HG03520 (cell line): Measurements from ENCODE around the gene WDR46.
"Not testable (repeated sequence)": the region's sequence is repeated elsewhere in the genome, so short reads cannot be mapped to it uniquely, and the experiment has no call there.

ENCODE experiments used
- ATAC-seq: cut with Tn5 transposase; IDR thresholded peaks from one replicate; pipeline ENCODE4 v1.9.1; 2021; ENCODE audit warnings: mild to moderate bottlenecking, moderate library complexity; ENCODE audit not compliant: unreplicated experiment

The WDR46 gene

DNA sequence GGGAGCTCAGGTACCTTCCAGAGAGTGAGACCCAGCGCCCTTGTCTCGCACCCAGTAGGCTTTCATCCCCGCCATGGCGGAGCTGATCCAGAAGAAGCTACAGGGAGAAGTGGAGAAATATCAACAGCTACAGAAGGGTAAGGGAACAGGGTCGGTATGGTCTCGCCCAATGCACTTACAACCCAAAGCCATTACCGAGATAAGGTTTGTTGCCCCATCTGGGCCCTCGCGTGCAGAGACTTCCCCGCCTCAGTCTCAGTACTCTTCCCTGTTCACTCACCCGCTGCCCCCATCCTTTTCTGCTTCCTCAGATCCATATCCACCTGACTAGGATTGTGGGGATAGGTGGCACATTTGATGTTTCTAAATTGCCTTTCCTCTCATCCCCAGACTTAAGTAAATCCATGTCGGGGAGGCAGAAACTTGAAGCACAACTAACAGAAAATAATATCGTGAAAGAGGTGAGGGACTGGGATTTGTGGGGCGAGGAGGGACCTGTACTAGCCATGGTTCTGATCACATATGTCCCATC, 811 bp upstream of the WDR46 start:
- ATAC-seq = no peak

DNA sequence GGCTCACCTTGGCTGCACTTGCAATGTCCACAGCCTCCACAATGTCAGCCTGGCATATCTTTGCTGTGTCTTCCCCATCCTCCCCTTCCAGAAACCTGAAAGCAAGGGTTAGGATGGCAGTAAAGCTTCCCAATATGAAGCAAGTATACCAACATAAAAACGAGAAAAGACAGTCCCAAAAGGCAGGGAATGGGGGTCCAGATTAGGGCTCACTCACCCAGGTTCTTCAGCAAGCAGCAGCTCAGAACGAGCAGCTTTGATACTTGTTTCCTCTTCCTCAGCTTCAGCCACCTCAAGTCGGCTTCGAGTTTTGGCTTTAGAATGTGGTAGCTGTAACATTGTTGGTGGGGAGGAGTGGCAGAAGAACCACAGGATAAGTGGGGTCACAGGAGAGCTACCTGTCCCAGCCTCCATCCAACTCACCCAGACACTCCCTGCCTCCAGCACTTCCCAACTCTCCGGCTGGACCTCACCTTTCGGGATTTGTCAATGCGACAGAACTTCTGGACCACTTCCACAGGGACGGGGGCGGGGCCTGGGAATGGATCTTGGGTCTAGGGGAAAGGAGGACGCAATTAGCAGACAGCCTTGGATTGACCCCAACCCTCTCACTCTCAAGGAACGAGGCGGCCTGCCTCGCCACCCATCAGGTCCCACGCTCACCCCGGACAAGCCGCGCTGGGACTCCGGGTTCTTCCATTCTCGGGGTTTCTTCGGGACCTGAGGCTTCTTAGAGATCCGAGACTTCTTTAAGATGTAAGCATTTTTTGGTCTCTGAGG, 708 bp downstream of the WDR46 start:
- no peak for ATAC-seq

GRCh38 chr6:33286946-33287914, 1.8 kb downstream of the WDR46 start:
- ATAC-seq = no peak

- not testable (repeated sequence) for ATAC-seq
These were observed 3.8 kb downstream of the WDR46 start for GRCh38 chr6:33285214-33285613.

DNA sequence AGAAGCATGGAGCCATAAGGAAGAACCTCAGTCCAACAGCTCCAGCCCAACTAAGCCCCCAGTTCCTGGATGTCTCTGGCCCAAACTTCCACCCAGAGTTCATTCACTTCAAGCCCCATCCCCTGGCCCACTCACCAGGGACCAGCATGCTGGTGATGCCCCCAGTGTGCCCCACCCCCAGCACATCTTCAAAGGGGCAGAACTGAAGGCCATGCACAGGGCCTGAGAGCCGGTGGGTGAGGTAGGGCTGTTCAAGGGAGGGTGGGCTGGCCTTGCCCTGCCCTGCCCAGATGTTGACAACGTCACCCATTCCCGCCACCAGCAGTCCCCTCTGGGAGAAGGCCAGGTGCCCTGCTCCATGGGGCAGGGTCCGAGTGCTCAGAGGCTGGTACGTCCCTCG, 8.5 kb downstream of the WDR46 start:
- ATAC-seq = no peak

DNA sequence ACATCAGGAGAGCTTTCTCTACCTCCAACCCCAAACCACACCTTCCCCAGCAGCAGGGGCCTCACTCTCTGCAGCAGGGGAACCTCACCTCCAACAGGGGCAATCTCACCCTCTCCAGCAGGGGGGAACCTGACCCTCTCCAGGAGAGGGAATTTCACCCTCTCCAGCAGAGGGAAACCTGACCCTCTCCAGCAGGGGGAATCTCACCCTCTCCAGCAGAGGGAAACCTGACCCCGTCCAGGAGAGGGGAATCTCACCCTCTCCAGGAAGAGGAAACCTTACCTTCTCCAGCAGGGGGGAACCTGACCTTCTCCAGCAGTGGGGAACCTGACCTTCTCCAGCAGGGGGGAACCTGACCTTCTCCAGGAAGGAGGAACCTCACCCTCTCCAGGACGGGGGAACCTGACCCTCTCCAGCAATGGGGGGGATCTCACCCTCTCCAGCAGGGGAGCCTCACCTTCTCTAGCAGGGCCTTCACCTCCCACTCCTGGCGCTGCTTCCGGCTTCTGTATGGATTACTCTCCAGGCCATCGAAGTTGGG, 9.0 kb downstream of the WDR46 start:
- no peak for ATAC-seq

- ATAC-seq = no peak
These were observed 9.8 kb downstream of the WDR46 start for GRCh38 chr6:33279257-33279695.

GRCh38 chr6:33278810-33279209, 10.2 kb downstream of the WDR46 start:
- no peak for ATAC-seq

DNA sequence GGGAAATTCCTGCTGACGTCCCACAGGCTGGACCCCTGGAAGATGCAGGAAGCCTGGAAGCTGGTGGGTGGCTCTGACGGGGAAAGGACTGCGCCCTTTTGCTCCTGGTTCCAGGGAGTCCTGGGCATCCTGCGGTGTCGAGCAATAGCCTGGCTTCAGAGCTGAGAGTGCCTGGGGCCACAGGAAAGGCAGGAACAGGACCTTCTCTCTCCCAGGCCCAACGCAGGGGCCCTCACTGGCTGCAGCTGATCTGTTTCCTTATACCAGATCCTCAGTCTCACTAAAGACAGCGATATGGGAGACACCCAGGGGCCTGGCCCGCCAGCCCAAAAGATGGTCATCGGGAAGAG, 10.7 kb downstream of the WDR46 start:
- no peak for ATAC-seq

GRCh38 chr6:33277663-33278391, 11.2 kb downstream of the WDR46 start:
- ATAC-seq = no peak

DNA sequence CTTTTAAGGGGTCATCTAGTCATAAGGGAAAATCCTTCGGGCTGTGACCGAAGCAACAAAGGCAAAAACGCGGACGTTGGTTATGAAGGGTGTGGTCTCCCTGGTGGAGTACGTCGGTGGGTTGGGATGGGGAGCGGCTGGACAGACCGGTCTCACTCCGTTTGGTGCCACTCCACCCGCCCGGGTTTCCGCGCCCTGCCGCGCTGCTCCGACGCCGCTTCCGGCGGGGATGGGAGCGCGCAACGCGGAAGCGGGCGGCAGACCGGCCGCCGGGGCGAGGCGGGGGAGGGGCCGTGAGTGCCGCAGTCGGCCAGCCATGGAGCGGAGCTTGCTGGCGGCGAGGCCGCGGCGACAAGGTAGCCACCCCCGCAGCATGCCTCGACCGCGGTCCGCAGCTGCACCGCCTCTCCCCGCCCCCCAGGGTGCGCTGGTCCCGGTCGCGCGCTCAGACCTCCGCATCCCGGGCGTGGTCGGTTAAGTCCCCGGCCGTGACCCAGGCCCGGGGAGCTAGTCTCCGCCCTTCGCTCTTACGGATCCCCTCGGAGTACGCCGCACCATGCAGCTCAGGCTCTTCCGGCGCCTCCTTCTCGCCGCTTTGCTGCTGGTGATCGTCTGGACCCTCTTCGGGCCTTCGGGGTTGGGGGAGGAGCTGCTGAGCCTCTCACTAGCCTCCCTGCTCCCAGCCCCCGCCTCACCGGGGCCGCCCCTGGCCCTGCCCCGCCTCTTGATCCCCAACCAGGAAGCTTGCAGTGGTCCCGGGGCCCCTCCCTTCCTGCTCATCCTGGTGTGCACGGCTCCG, 12.0 kb downstream of the WDR46 start, which contains the start of gene B3GALT4:
Gene B3GALT4, plus strand, starts transcription at position 260 of the 799 bp plus-strand sequence. Its CDS starts 297 bp downstream, at position 557.
- peak; percentile 44 for ATAC-seq

GRCh38 chr6:33276581-33276863, 12.5 kb downstream of the WDR46 start:
- no peak for ATAC-seq

GRCh38 chr6:33275795-33276580, 13.1 kb downstream of the WDR46 start:
- ATAC-seq = not testable (repeated sequence)

GRCh38 chr6:33273924-33274902, 14.8 kb downstream of the WDR46 start:
- no peak for ATAC-seq

- ATAC-seq = no peak
These were observed 15.7 kb downstream of the WDR46 start for GRCh38 chr6:33273129-33273923.

DNA sequence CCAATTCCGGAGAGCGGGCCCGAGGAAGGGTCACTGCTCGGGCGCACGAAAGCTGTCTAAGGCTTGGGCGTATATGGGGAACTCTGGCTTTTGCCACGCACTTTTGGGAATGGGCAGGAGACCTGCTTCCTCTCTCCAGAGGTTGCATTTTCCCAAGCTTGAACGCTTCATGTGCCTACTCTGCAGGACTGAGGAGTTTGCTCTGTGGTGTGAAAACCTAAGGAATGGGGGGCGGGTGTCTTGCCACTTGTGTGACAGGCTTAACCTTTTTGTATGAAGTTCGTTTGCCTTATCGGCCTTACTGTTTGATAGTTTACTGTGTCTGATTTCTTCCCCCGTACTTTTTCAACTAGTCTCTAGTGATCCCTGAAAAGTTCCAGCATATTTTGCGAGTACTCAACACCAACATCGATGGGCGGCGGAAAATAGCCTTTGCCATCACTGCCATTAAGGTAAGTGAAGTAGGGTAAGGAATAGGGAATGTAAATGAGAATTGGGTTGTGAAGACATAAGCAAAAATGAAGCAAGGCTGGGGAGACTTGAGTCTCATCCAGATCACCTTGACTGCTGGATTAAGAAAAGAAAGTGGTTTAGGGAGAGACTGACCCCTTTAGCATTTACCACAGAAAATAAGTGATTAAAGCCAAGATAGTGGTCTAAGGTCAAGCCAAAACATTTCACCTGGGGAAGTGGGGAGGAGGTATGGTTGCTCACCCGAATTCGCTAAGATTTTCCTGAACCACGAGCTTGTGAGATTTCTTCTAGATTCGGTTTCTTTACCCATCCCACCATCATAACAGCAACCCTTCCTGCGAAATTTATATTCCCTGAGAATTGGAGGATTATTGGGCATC, 16.5 kb downstream of the WDR46 start:
- peak; percentile 21 for ATAC-seq
